CD14-positive monocyte (primary cell): ENCODE measurements around the gene HLA-DQA2. TPM values are rescaled to one million over a fixed set of nuclear protein-coding genes. Genes with fewer than 3 reads are reported as not detected.

ENCODE experiments used
- DNase-seq, 3 donors: peaks; one replicate each; pipeline ENCODE4 v3.0.0-alpha.2; 2011 to 2022
- H2AFZ ChIP-seq: 2 replicates; pipeline ENCODE4 v1.6.0; 2012; ENCODE audit warnings: mild to moderate bottlenecking, low read depth, low read length, inconsistent platforms; ENCODE audit not compliant: insufficient read depth, poor library complexity, severe bottlenecking
- H3K27ac ChIP-seq, 2 donors: 1 replicate in 1 of 2; 2 replicates in 1 of 2; pipeline ENCODE4 v1.5.1; 2012 to 2013; ENCODE audit warnings: low read length in 2 of 2, control low read depth in 1 of 2, inconsistent platforms in 1 of 2, low read depth in 1 of 2, mild to moderate bottlenecking in 1 of 2
- H3K27me3 ChIP-seq, 2 donors: one replicate each; pipeline versions ENCODE4 v1.6.0 to v1.6.1; 2011 to 2013; ENCODE audit warnings: low read length in 2 of 2; ENCODE audit not compliant: control insufficient read depth in 2 of 2, insufficient read depth in 2 of 2
- H3K36me3 ChIP-seq, 2 donors: replicated peaks in 1 of 2; 1 replicate in 1 of 2; 2 replicates in 1 of 2; pipeline versions ENCODE4 v1.5.1 to v1.6.1; 2012 to 2013; ENCODE audit warnings: low read length in 2 of 2, control low read depth in 1 of 2, inconsistent platforms in 1 of 2, mild to moderate bottlenecking in 1 of 2; ENCODE audit not compliant: insufficient read depth in 2 of 2, control insufficient read depth in 1 of 2
- H3K4me1 ChIP-seq, 2 donors: 1 replicate in 1 of 2; 2 replicates in 1 of 2; pipeline versions ENCODE4 v1.5.1 to v1.6.1; 2012 to 2013; ENCODE audit warnings: low read length in 2 of 2, control low read depth in 1 of 2, inconsistent platforms in 1 of 2, mild to moderate bottlenecking in 1 of 2, moderate library complexity in 1 of 2; ENCODE audit not compliant: insufficient read depth in 2 of 2, control insufficient read depth in 1 of 2
- H3K4me2 ChIP-seq: replicated peaks from 2 replicates; pipeline ENCODE3; 2012; ENCODE audit warnings: low read length, moderate library complexity, mild to moderate bottlenecking; ENCODE audit not compliant: poor library complexity, severe bottlenecking; ENCODE audit errors: extremely low read depth
- H3K4me3 ChIP-seq, 3 experiments: fragments of 200-600 bp in 1 of 3; sonication (generic) in 1 of 3; replicated peaks in 1 of 3; 1 replicate in 2 of 3; 2 replicates in 1 of 3; pipeline ENCODE4 v1.5.1; 2011 to 2013; ENCODE audit warnings: low read length in 3 of 3, mild to moderate bottlenecking in 3 of 3, control low read depth in 2 of 3, low read depth in 2 of 3, inconsistent platforms in 1 of 3, moderate library complexity in 1 of 3
- H3K79me2 ChIP-seq: 2 replicates; pipeline ENCODE4 v1.6.0; 2012; ENCODE audit warnings: mild to moderate bottlenecking, control low read depth, inconsistent platforms, low read length, moderate library complexity; ENCODE audit not compliant: insufficient read depth
- H3K9ac ChIP-seq: 2 replicates; pipeline ENCODE4 v1.6.0; 2017; ENCODE audit warnings: low read length, mild to moderate bottlenecking; ENCODE audit not compliant: insufficient read depth, poor library complexity, severe bottlenecking
- H3K9me3 ChIP-seq, 2 donors: replicated peaks in 1 of 2; 1 replicate in 1 of 2; 2 replicates in 1 of 2; pipeline versions ENCODE4 v1.5.1 to v1.6.1; 2012 to 2013; ENCODE audit warnings: low read length in 2 of 2, control low read depth in 1 of 2; ENCODE audit not compliant: control insufficient read depth in 1 of 2, insufficient read depth in 1 of 2
- H4K20me1 ChIP-seq: 2 replicates; pipeline ENCODE4 v1.6.0; 2012; ENCODE audit warnings: mild to moderate bottlenecking, low read length, control low read depth, moderate library complexity; ENCODE audit not compliant: insufficient read depth
- H3K27ac Mint-ChIP-seq, 7 donors: one replicate each; pipeline ENCODE4 v1.8.0; 2020; ENCODE audit warnings: mild to moderate bottlenecking in 7 of 7, mixed read lengths in 7 of 7, moderate library complexity in 6 of 7, inconsistent platforms in 2 of 7
- H3K27me3 Mint-ChIP-seq, 3 donors: one replicate each; pipeline ENCODE4 v1.8.0; 2021 to 2022; ENCODE audit warnings: low read depth in 3 of 3, mild to moderate bottlenecking in 3 of 3, mixed read lengths in 3 of 3, moderate library complexity in 3 of 3, inconsistent platforms in 1 of 3
- H3K36me3 Mint-ChIP-seq, 2 donors: one replicate each; pipeline ENCODE4 v1.8.0; 2020; ENCODE audit warnings: mixed read lengths in 2 of 2, inconsistent platforms in 1 of 2, mild to moderate bottlenecking in 1 of 2
- H3K4me1 Mint-ChIP-seq: one replicate; pipeline ENCODE4 v1.8.0; 2020; ENCODE audit warnings: mild to moderate bottlenecking, mixed read lengths
- H3K4me3 Mint-ChIP-seq, 2 donors: one replicate each; pipeline ENCODE4 v1.8.0; 2020; ENCODE audit warnings: mild to moderate bottlenecking in 2 of 2, mixed read lengths in 2 of 2, moderate library complexity in 1 of 2
- H3K9me3 Mint-ChIP-seq, 7 donors: one replicate each; pipeline ENCODE4 v1.8.0; 2020 to 2022; ENCODE audit warnings: mixed read lengths in 7 of 7, mild to moderate bottlenecking in 6 of 7, moderate library complexity in 6 of 7, inconsistent platforms in 2 of 7
- CTCF ChIP-seq: fragments of 200-600 bp; IDR thresholded peaks from one replicate; pipeline ENCODE4 v1.8.0; 2022; ENCODE audit warnings: antibody characterized with exemption, mild to moderate bottlenecking
- WGBS: methylation state at CpG from one replicate; pipeline ENCODE4 v1.1.5; 2013; ENCODE audit warnings: missing lambda C conversion rate; ENCODE audit not compliant: insufficient coverage; 5-methylcytosine and 5-hydroxymethylcytosine counted together
- intact Hi-C, 2 donors: fragments of 100-400 bp; cut with micrococcal nuclease; formaldehyde crosslinking; loops; one replicate each; pipeline versions ENCODE4 v1.15.0 to v1.15.1; 2023
- polyA plus RNA-seq, 3 donors: library from polyadenylated mRNA; depleted of rRNA in 1 of 3; unstranded in 2 of 3; stranded (reverse) in 1 of 3; fragments of 300-500 nt in 2 of 3; fragments of >200 nt in 1 of 3; fragmentation: Illumina TruSeq in 2 of 3; gene quantifications; 1 replicate in 2 of 3; 2 replicates in 1 of 3; pipeline ENCODE4 v1.2.3, GENCODE V29; 2012 to 2021

The HLA-DQA2 gene
- polyA plus RNA-seq, 3 donors, result 0.24 to 53.5 (median 15.5) TPM

GRCh38 chr6:32716396-32716795 lies 24.8 kb upstream of the HLA-DQA2 start:
- no peak overlapping the region for H3K27ac ChIP-seq
- H2AFZ ChIP-seq, result no peak overlapping the region
- H3K27me3 ChIP-seq, result no peaks in the 10 kb centered on the region
- no peak for TF ChIP-seq CTCF
- H3K4me3 ChIP-seq, result no peak overlapping the region
- H3K36me3 ChIP-seq, result no peaks in the 10 kb centered on the region
- Mint-ChIP-seq H3K4me1 (peaks cover 18% of the 10 kb centered on the region), H3K9me3 (peaks cover 0 to 2% (median 0%) of the 10 kb centered on the region in 7 donors), H3K27me3 (peaks cover 4 to 7% (median 4%) of the 10 kb centered on the region in 3 donors), H3K27ac (no peak overlapping the region), H3K36me3 (no peaks in the 10 kb centered on the region), H3K4me3 (no peak overlapping the region)
- 88% methylated on average over 1 of the region's 3 CpGs for WGBS
- no peak for DNase-seq
- peaks cover 9 to 11% of the 10 kb centered on the region in 2 donors for H3K4me1 ChIP-seq
- no peak overlapping the region for H3K4me2 ChIP-seq
- H3K79me2 ChIP-seq, result no peaks in the 10 kb centered on the region
- intact Hi-C loops, result no loop called here
- H3K9ac ChIP-seq, result no peak overlapping the region
- no peaks in the 10 kb centered on the region for H3K9me3 ChIP-seq
- no peaks in the 10 kb centered on the region for H4K20me1 ChIP-seq

- Mint-ChIP-seq H3K4me3 (no peak overlapping the region), H3K27me3 (peaks cover 6 to 8% (median 7%) of the 10 kb centered on the region in 3 donors), H3K9me3 (peaks cover 0 to 2% (median 0%) of the 10 kb centered on the region in 7 donors), H3K36me3 (no peaks in the 10 kb centered on the region), H3K4me1 (peaks cover 5% of the 10 kb centered on the region), H3K27ac (peak overlapping the region in 1 of 7 donors; percentile 46)
- no peak for TF ChIP-seq CTCF
- Histone ChIP-seq H3K9ac (no peak overlapping the region), H4K20me1 (no peaks in the 10 kb centered on the region), H3K27me3 (no peaks in the 10 kb centered on the region), H3K4me2 (no peak overlapping the region), H2AFZ (no peak overlapping the region), H3K4me3 (no peak overlapping the region), H3K9me3 (no peaks in the 10 kb centered on the region), H3K27ac (no peak overlapping the region), H3K36me3 (no peaks in the 10 kb centered on the region), H3K4me1 (no peaks in the 10 kb centered on the region), H3K79me2 (no peaks in the 10 kb centered on the region)
- intact Hi-C loops, result no loop called here
- peak in 1 of 3 donors; percentile 66 for DNase-seq
- no CpG with 5 or more reads among the region's 3 CpGs for WGBS
Measured at GRCh38 chr6:32718879-32719278, 22.3 kb upstream of the HLA-DQA2 start.
